Left lung (tissue), 10 donors: ENCODE measurements around the gene SLC2A4. TPM values are rescaled to one million over a fixed set of nuclear protein-coding genes. Genes with fewer than 3 reads are reported as not detected.

Experiments
- ATAC-seq: fragments of 200-7000 bp; cut with Tn5 transposase; one replicate; pipeline ENCODE4 v1.9.1; 2020; ENCODE audit warnings: moderate library complexity
- DNase-seq, 4 donors: peaks; one replicate each; pipeline ENCODE4 v3.0.0-alpha.2; 2013 to 2020
- H3K27ac ChIP-seq, 2 donors: fragments of 200-600 bp; sonication (generic) in 1 of 2; one replicate each; pipeline versions ENCODE4 v1.5.0 to v1.8.0; 2020 to 2021
- H3K27me3 ChIP-seq, 2 donors: fragments of 200-600 bp; sonication (generic) in 1 of 2; one replicate each; pipeline versions ENCODE4 v1.5.0 to v1.8.0; 2020 to 2021
- H3K36me3 ChIP-seq, 2 donors: fragments of 200-600 bp; sonication (generic) in 1 of 2; one replicate each; pipeline versions ENCODE4 v1.5.0 to v1.8.0; 2020 to 2021
- H3K4me1 ChIP-seq, 2 donors: fragments of 200-600 bp; one replicate each; pipeline ENCODE4 v1.8.0; 2021
- H3K4me3 ChIP-seq, 2 donors: fragments of 200-600 bp; sonication (generic) in 1 of 2; one replicate each; pipeline versions ENCODE4 v1.5.0 to v1.8.0; 2020 to 2021; ENCODE audit warnings: mild to moderate bottlenecking in 1 of 2
- H3K9me3 ChIP-seq, 2 donors: fragments of 200-600 bp; sonication (generic) in 1 of 2; one replicate each; pipeline versions ENCODE4 v1.5.0 to v1.8.0; 2020 to 2021
- intact Hi-C, 2 donors: fragments of 100-400 bp; cut with DNase I; formaldehyde crosslinking; loops; one replicate each; pipeline versions ENCODE4 v1.11.2 to v1.14.2; 2022
- polyA plus RNA-seq, 6 donors: library from polyadenylated mRNA; unstranded; fragments of 120-200 nt; gene quantifications; one replicate each; pipeline ENCODE4 v1.2.1, GENCODE V29; 2013; ENCODE audit not compliant: insufficient read length in 6 of 6
- total RNA-seq, 2 donors: library from RNA; stranded (reverse); fragmentation: NEBNext Ultra II Directional; extraction: Animal tissue kit (Norgen Biotek cat#: 25700); gene quantifications; one replicate each; pipeline ENCODE4 v1.2.1, GENCODE V29; 2021
- TF ChIP-seq, protein P1 (sequence below), 2 donors: fragments of 200-600 bp; sonication (generic) in 1 of 2; IDR thresholded peaks; one replicate each; pipeline versions ENCODE4 v1.5.0 to v1.8.0; 2021; ENCODE audit warnings: antibody characterized with exemption in 2 of 2
- donor health status: DM: no; HTN: yes; CAD: no.
- donor health status: DM: no; HTN: no; CAD: no.

The SLC2A4 gene
- total and polyA plus RNA-seq, 8 donors = 0.60 to 1.5 (median 1.1) TPM

- Histone ChIP-seq H3K4me3 (peak within 1 kb of the TSS; percentile 83 to 95), H3K36me3 (peaks cover 0 to 35% of the 10 kb centered on the region in 2 donors), H3K4me1 (peaks cover 18 to 46% of the 10 kb centered on the region in 2 donors), H3K27ac (peak within 1 kb of the TSS; percentile 99 to 100), H3K27me3 (no peaks in the 10 kb centered on the region), H3K9me3 (no peaks in the 10 kb centered on the region)
- DNase-seq (peak; percentile 94 to 98 (median 96)), ATAC-seq (peak; percentile 81)
- intact Hi-C loops = no loop called here
- TF ChIP-seq, protein P1, sequence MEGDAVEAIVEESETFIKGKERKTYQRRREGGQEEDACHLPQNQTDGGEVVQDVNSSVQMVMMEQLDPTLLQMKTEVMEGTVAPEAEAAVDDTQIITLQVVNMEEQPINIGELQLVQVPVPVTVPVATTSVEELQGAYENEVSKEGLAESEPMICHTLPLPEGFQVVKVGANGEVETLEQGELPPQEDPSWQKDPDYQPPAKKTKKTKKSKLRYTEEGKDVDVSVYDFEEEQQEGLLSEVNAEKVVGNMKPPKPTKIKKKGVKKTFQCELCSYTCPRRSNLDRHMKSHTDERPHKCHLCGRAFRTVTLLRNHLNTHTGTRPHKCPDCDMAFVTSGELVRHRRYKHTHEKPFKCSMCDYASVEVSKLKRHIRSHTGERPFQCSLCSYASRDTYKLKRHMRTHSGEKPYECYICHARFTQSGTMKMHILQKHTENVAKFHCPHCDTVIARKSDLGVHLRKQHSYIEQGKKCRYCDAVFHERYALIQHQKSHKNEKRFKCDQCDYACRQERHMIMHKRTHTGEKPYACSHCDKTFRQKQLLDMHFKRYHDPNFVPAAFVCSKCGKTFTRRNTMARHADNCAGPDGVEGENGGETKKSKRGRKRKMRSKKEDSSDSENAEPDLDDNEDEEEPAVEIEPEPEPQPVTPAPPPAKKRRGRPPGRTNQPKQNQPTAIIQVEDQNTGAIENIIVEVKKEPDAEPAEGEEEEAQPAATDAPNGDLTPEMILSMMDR (IDR thresholded peaks at IDR 0.05) = no peak
Measured at GRCh38 chr17:7252176-7253043, 29.1 kb upstream of the SLC2A4 start, which contains the start of gene ELP5. Gene ELP5 (plus strand): TSS chr17:7252215. CDS start chr17:7252551, 336 bp downstream.

- Histone ChIP-seq H3K4me1 (peaks cover 18 to 39% of the 10 kb centered on the region in 2 donors), H3K4me3 (peak overlapping the region; percentile 83 to 95), H3K27me3 (no peaks in the 10 kb centered on the region), H3K9me3 (no peaks in the 10 kb centered on the region), H3K27ac (peak overlapping the region; percentile 99 to 100), H3K36me3 (peaks cover 0 to 42% of the 10 kb centered on the region in 2 donors)
- ATAC-seq (no peak), DNase-seq (no peak)
- intact Hi-C loops = no loop called here
- TF ChIP-seq, protein P1 (IDR thresholded peaks at IDR 0.05) = no peak
Measured at GRCh38 chr17:7253082-7253481, 28.4 kb upstream of the SLC2A4 start.

DNA sequence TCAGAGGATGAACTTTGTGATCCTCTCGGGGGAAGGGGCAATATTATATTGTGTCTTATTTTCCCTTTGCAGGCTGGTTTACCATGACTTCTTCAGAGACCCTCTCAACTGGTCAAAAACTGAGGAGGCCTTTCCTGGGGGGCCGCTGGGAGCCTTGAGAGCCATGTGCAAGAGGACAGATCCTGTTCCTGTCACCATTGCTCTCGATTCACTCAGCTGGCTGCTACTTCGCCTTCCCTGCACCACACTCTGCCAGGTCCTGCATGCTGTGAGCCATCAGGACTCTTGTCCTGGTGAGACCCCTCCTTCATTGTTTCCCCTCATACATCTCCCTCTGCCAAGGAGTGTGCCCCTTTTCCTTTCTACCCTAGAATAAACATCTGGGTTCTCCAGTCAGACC, 27.0 kb upstream of the SLC2A4 start:
- no peak overlapping the region for H3K4me3 ChIP-seq
- peaks cover 18 to 33% of the 10 kb centered on the region in 2 donors for H3K4me1 ChIP-seq
- no peaks in the 10 kb centered on the region for H3K9me3 ChIP-seq
- peaks cover 0 to 56% of the 10 kb centered on the region in 2 donors for H3K36me3 ChIP-seq
- ATAC-seq (no peak), DNase-seq (no peak)
- TF ChIP-seq, protein P1 (IDR thresholded peaks at IDR 0.05) = no peak
- intact Hi-C loops = no loop called here
- H3K27me3 ChIP-seq = no peaks in the 10 kb centered on the region
- no peak overlapping the region for H3K27ac ChIP-seq

DNA sequence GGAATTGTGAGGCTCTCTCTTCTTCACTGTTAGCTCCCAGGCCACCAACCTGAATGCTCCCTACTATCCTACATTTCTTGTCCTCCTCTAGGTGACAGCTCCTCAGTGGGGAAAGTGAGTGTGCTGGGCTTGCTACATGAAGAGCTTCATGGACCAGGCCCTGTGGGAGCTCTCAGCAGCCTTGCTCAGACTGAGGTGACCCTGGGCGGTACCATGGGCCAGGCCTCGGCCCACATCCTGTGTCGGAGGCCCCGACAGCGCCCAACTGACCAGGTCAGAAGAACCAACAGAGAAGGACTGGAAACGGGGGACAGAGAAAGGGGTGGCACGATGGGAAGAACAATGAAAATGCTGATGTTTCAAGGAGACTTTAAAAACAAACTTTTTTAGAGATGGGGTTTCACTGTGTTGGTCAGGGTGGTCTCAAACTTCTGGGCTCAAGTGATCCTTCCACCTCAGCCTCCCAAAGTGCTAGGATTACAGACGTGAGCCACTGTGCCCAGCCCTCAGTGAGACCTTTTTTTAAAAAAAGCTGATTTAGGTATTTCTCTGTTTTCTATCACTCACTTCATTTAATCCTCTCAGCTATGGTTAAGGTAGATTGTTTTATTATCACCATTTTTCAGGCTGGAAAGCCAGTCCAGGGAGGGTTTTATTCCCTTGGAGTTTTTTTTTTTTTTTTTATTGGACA, 24.6 kb upstream of the SLC2A4 start:
- H3K36me3 ChIP-seq = peaks cover 0 to 65% of the 10 kb centered on the region in 2 donors
- no peak overlapping the region for H3K27ac ChIP-seq
- peak in 1 of 4 donors; percentile 62 for DNase-seq
- intact Hi-C loops = no loop called here
- H3K4me3 ChIP-seq = no peak overlapping the region
- no peaks in the 10 kb centered on the region for H3K9me3 ChIP-seq
- H3K4me1 ChIP-seq = peaks cover 9 to 38% of the 10 kb centered on the region in 2 donors
- TF ChIP-seq, protein P1 (IDR thresholded peaks at IDR 0.05) = no peak
- no peak for ATAC-seq
- H3K27me3 ChIP-seq = peaks cover 2 to 17% of the 10 kb centered on the region in 2 donors
